Thoracic aorta (tissue), 2 donors: ENCODE data around the gene MAML3. TPM values are rescaled to one million over a fixed set of nuclear protein-coding genes. Genes with fewer than 3 reads are reported as not detected.

ENCODE experiments used
- ATAC-seq: fragments of 150-250 bp; one replicate; pipeline ENCODE4 v1.8.0; 2017; ENCODE audit warnings: low read depth; ENCODE audit not compliant: insufficient number of reproducible peaks, low FRiP score
- DNase-seq: peaks from one replicate; pipeline ENCODE4 v3.0.0-alpha.2; 2020; ENCODE audit warnings: low spot score
- H3K27ac ChIP-seq, 2 donors: fragments of 200-600 bp; sonication (generic); 1 replicate in 1 of 2; 2 replicates in 1 of 2; pipeline ENCODE4 v1.5.1; 2016; ENCODE audit warnings: mild to moderate bottlenecking in 2 of 2, moderate library complexity in 2 of 2
- H3K27me3 ChIP-seq: fragments of 200-600 bp; sonication (generic); replicated peaks from 2 replicates; pipeline ENCODE4 v1.6.0; 2016; ENCODE audit warnings: mild to moderate bottlenecking; ENCODE audit not compliant: insufficient read depth
- H3K36me3 ChIP-seq: fragments of 200-600 bp; sonication (generic); one replicate; pipeline ENCODE4 v1.5.1; 2016
- H3K4me1 ChIP-seq, 2 donors: fragments of 200-600 bp; sonication (generic); 1 replicate in 1 of 2; 2 replicates in 1 of 2; pipeline versions ENCODE4 v1.5.1 to v1.6.0; 2016; ENCODE audit warnings: low read depth in 2 of 2, mild to moderate bottlenecking in 1 of 2; ENCODE audit not compliant: control insufficient read depth in 1 of 2
- H3K4me3 ChIP-seq: fragments of 200-600 bp; sonication (generic); 2 replicates; pipeline ENCODE4 v1.5.1; 2016; ENCODE audit warnings: mild to moderate bottlenecking
- H3K9me3 ChIP-seq: fragments of 200-600 bp; sonication (generic); 2 replicates; pipeline ENCODE4 v1.5.1; 2016
- total RNA-seq, 2 donors: library from RNA; depleted of rRNA; stranded (reverse); fragments of >200 nt; gene quantifications; one replicate each; pipeline versions ENCODE4 v1.1.0 to v1.2.3, GENCODE V29; 2016
- TF ChIP-seq, protein P1 (sequence below): fragments of 200-600 bp; sonication (generic); IDR thresholded peaks from one replicate; pipeline ENCODE4 v1.5.1; 2019; ENCODE audit warnings: antibody characterized with exemption

Gene MAML3
- total RNA-seq, 2 donors from 2014 or later: 7.3 to 14.1 TPM

DNA sequence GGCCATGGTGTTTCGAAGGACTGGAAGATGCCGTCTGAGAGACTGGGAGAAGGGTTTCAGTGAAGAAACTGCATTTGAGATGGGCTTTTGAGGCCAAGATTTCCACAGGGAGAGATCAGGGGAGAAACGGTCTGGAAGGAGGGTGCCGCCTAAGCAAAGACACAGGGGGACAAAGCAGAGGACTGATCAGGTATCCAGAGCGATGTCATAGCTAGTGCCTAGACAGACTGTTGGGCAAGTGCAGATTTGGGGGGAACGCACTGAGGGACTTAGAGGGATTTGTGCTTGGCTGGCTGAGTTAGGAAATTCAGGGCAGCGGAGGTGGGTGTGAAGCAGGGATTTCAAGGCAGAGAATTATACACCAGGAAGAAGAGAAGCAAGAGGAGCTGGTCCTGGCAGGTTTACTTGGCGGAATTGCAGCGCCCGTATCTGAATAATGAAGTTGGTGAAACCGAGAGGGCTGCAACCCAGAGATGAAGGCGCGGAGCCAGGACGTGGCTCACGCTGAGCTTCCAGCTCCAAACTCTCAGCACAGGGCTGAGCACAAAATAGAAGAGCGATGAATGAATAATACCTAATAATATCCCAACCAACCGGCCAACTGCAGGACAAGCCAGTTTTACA lies 106.9 kb downstream of the MAML3 start:
- ATAC-seq (peak; percentile 78), DNase-seq (peak; percentile 38)
- Histone ChIP-seq H3K27ac (peak overlapping the region; percentile 69 to 83), H3K4me3 (peak overlapping the region; percentile 70), H3K36me3 (no peaks in the 10 kb centered on the region), H3K27me3 (no peaks in the 10 kb centered on the region), H3K9me3 (no peaks in the 10 kb centered on the region), H3K4me1 (peaks cover 4 to 47% of the 10 kb centered on the region in 2 donors)
- TF ChIP-seq, protein P1, sequence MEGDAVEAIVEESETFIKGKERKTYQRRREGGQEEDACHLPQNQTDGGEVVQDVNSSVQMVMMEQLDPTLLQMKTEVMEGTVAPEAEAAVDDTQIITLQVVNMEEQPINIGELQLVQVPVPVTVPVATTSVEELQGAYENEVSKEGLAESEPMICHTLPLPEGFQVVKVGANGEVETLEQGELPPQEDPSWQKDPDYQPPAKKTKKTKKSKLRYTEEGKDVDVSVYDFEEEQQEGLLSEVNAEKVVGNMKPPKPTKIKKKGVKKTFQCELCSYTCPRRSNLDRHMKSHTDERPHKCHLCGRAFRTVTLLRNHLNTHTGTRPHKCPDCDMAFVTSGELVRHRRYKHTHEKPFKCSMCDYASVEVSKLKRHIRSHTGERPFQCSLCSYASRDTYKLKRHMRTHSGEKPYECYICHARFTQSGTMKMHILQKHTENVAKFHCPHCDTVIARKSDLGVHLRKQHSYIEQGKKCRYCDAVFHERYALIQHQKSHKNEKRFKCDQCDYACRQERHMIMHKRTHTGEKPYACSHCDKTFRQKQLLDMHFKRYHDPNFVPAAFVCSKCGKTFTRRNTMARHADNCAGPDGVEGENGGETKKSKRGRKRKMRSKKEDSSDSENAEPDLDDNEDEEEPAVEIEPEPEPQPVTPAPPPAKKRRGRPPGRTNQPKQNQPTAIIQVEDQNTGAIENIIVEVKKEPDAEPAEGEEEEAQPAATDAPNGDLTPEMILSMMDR: no peak

DNA sequence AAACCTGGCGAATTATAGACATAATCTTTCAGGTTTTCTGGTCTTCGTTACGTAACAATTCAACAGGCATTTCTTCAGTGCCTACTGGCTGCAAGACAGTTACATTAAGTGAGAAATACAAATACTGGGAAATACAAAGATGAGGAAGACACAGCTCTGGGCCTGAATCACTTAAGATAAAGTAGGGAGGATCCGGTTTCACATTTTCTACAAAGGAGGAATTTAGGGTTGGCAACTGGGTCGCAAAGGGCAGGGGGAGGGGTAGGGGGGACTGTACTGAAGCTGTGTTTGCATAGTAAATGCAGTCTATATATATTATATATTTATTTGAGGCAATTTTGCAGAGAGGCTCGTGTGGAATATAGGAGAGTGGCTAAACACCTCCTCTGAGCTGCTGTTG lies 107.4 kb downstream of the MAML3 start:
- TF ChIP-seq, protein P1: no peak
- ATAC-seq (no peak), DNase-seq (no peak)
- Histone ChIP-seq H3K36me3 (no peaks in the 10 kb centered on the region), H3K4me1 (peaks cover 4 to 47% of the 10 kb centered on the region in 2 donors), H3K4me3 (no peak overlapping the region), H3K9me3 (no peaks in the 10 kb centered on the region), H3K27me3 (no peaks in the 10 kb centered on the region), H3K27ac (peak overlapping the region; percentile 55 to 83)

DNA sequence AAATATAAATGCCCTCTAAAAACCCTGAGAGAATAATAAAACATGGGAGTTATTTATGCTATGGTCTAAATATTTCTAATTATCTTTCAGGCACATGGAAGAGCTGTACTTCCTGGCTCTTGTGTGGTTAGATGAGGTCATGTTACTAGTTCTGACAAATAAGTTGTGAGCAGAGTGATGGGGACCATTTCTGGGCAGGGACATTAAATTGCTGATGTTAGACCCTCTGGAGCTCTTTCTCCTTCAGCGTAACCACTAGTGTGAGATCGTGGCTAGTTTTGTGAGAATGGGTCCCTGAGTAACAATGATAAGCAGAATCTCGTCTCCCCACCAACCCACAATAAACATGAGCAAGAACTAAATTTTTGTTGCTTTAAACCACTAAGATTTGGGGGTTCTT lies 108.0 kb downstream of the MAML3 start:
- peaks cover 4 to 47% of the 10 kb centered on the region in 2 donors for H3K4me1 ChIP-seq
- H3K27me3 ChIP-seq: no peaks in the 10 kb centered on the region
- no peak overlapping the region for H3K27ac ChIP-seq
- H3K36me3 ChIP-seq: no peaks in the 10 kb centered on the region
- DNase-seq: no peak
- H3K9me3 ChIP-seq: no peaks in the 10 kb centered on the region
- no peak overlapping the region for H3K4me3 ChIP-seq
- TF ChIP-seq, protein P1: no peak
- no peak for ATAC-seq

DNA sequence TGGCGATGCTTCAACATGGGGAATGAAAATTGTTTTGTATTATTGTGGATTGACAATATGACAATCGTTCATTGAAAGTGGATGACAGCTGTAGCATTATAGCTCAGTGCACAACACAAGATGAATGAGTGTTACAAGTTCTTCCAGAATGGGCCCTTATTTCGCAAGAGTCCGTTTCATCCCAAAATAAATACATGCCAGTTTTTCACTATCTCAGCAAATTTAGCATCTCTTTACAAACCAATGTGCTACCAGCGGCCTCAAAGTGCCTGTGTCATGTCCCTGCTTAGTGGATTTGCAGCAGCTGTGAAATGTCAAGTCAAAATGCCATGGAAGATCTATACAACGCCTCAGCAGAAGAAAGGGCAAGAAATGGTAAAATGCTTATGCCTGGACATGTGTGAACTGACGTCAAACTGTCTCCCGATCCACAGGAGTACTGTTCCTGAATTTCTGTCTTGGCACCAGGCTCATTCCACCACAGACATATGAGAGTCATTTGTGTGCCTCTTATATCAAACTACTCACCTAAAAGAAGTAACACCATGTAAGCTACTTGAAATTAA lies 109.6 kb downstream of the MAML3 start:
- H3K4me3 ChIP-seq: no peak overlapping the region
- no peaks in the 10 kb centered on the region for H3K27me3 ChIP-seq
- H3K36me3 ChIP-seq: no peaks in the 10 kb centered on the region
- peaks cover 4 to 37% of the 10 kb centered on the region in 2 donors for H3K4me1 ChIP-seq
- ATAC-seq (no peak), DNase-seq (no peak)
- TF ChIP-seq, protein P1: no peak
- no peak overlapping the region for H3K27ac ChIP-seq
- H3K9me3 ChIP-seq: no peaks in the 10 kb centered on the region

DNA sequence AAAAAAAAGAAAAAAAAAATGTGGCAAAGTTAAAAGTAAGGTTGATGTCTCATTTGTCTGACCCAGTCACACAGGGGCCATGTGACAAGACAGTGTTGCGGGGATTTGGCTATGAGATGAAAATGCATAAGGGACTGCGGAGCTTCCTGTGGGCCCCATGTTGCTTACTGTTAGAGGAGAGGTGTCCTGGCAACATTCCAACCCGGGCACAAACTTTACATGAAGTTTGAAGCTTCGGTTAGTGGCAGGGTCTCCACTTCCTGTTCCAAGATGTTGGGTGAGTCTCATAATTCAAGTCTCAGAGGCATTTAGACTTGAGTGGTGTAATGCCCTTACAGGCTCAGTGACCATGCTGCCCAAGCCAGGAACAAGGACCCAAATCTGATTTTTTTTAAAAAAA lies 111.3 kb downstream of the MAML3 start:
- H3K27me3 ChIP-seq: no peaks in the 10 kb centered on the region
- no peak overlapping the region for H3K4me3 ChIP-seq
- DNase-seq (no peak), ATAC-seq (no peak)
- no peaks in the 10 kb centered on the region for H3K36me3 ChIP-seq
- no peak overlapping the region for H3K27ac ChIP-seq
- TF ChIP-seq, protein P1: no peak
- H3K4me1 ChIP-seq: peaks cover 3 to 27% of the 10 kb centered on the region in 2 donors
- H3K9me3 ChIP-seq: no peaks in the 10 kb centered on the region
